ENCODE results near the gene NRXN3.

GRCh38 chr14:78254911-78255461, 84.8 kb downstream of the NRXN3 start:
- TF ChIP-seq, protein P1, sequence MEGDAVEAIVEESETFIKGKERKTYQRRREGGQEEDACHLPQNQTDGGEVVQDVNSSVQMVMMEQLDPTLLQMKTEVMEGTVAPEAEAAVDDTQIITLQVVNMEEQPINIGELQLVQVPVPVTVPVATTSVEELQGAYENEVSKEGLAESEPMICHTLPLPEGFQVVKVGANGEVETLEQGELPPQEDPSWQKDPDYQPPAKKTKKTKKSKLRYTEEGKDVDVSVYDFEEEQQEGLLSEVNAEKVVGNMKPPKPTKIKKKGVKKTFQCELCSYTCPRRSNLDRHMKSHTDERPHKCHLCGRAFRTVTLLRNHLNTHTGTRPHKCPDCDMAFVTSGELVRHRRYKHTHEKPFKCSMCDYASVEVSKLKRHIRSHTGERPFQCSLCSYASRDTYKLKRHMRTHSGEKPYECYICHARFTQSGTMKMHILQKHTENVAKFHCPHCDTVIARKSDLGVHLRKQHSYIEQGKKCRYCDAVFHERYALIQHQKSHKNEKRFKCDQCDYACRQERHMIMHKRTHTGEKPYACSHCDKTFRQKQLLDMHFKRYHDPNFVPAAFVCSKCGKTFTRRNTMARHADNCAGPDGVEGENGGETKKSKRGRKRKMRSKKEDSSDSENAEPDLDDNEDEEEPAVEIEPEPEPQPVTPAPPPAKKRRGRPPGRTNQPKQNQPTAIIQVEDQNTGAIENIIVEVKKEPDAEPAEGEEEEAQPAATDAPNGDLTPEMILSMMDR (IDR thresholded peaks at IDR 0.05), result no peak
- no peak for TF ChIP-seq JUND (IDR thresholded peaks at IDR 0.05)
- no peak for TF ChIP-seq POLR2AphosphoS5 (IDR thresholded peaks at IDR 0.05; ENCODE audit: low read depth, low read length)
- no peak for TF ChIP-seq FOXJ3 (CRISPR knock-in tag; IDR thresholded peaks at IDR 0.05)

All from SK-N-SH (cell line).